K562 (cell line): ENCODE results near the gene C1orf198. TPM values are rescaled to one million over a fixed set of nuclear protein-coding genes. Genes with fewer than 3 reads are reported as not detected.

ENCODE experiments used
- MYNN ChIP-seq, 2 experiments: sonication (generic); formaldehyde crosslinking in 1 of 2; IDR thresholded peaks; 2 replicates each; pipeline versions ENCODE4 v1.5.0 to v1.6.1; 2016 to 2020; ENCODE audit warnings: antibody characterized with exemption in 1 of 2, missing genetic modification reagents in 1 of 2
- SMARCA5 ChIP-seq: fragments of 450-650 bp; IDR thresholded peaks from 2 replicates; pipeline ENCODE4 v1.6.1; 2016
- ZNF551 ChIP-seq: fragments of 250-450 bp; sonication (Bioruptor Pico); IDR thresholded peaks from 2 replicates; pipeline ENCODE4 v1.5.0; 2021; ENCODE audit warnings: mild to moderate bottlenecking, moderate library complexity
- polyA plus RNA-seq, 8 experiments: library from polyadenylated mRNA; depleted of rRNA in 4 of 8; stranded (reverse) in 5 of 8; unstranded in 3 of 8; fragments of >200 nt; fragmentation: Nextera tagmentation in 2 of 8; fragmentation: Illumina TruSeq in 1 of 8; extraction: Ambion mirVana in 2 of 8; extraction: Trizol in 1 of 8; gene quantifications; 2 replicates each; pipeline versions ENCODE4 v1.2.1 to v1.2.3, GENCODE V29; 2011 to 2014; ENCODE audit warnings: inconsistent platforms in 1 of 8, missing spikeins in 1 of 8
- total RNA-seq, 7 experiments: library from RNA; depleted of rRNA in 6 of 7; stranded (reverse); fragments of >200 nt in 6 of 7; fragmentation: Illumina TruSeq in 2 of 7; extraction: Trizol in 2 of 7; gene quantifications; 2 replicates each; pipeline versions ENCODE4 v1.2.1 to v1.2.3, GENCODE V29; 2011 to 2021; ENCODE audit warnings: low replicate concordance in 1 of 7
- TF ChIP-seq, protein P1 (sequence below): fragments of 250-450 bp; sonication (Bioruptor Pico); IDR thresholded peaks from 2 replicates; pipeline ENCODE4 v1.4.0; 2020; ENCODE audit warnings: mild to moderate bottlenecking, moderate library complexity, borderline replicate concordance
- TF ChIP-seq, protein P2 (sequence below): fragments of 450-650 bp; IDR thresholded peaks from 2 replicates; pipeline ENCODE4 v1.7.1; 2018; ENCODE audit warnings: mild to moderate bottlenecking, low read depth; ENCODE audit not compliant: partially characterized antibody

Gene C1orf198
- total and polyA plus RNA-seq, 9 of the 15 experiments (the other 6 are each of a cell fraction or from before 2014, with no cell fraction given) = 2.0 to 15.1 (median 10.4) TPM

DNA sequence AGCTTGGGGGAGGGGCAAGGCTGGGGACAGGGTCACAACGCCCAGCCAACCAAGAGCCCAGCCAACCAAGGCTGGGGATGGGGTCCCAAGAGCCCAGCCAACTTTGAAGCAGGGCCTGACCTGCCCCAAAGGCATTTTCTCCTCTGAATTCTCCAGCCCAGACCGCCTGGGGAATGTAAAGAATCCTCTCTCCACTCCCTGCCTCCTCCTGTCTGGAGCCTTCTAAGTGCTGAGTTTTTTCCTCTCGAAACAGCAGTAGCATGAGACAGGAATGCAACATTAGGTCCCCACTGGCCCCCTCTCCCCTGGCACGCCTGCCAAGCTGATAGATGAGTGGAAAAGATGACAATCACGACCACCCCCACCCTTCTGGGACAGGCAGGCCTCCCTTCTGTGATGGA is 17.0 kb downstream of the C1orf198 start (continued):
- TF ChIP-seq, protein P1, sequence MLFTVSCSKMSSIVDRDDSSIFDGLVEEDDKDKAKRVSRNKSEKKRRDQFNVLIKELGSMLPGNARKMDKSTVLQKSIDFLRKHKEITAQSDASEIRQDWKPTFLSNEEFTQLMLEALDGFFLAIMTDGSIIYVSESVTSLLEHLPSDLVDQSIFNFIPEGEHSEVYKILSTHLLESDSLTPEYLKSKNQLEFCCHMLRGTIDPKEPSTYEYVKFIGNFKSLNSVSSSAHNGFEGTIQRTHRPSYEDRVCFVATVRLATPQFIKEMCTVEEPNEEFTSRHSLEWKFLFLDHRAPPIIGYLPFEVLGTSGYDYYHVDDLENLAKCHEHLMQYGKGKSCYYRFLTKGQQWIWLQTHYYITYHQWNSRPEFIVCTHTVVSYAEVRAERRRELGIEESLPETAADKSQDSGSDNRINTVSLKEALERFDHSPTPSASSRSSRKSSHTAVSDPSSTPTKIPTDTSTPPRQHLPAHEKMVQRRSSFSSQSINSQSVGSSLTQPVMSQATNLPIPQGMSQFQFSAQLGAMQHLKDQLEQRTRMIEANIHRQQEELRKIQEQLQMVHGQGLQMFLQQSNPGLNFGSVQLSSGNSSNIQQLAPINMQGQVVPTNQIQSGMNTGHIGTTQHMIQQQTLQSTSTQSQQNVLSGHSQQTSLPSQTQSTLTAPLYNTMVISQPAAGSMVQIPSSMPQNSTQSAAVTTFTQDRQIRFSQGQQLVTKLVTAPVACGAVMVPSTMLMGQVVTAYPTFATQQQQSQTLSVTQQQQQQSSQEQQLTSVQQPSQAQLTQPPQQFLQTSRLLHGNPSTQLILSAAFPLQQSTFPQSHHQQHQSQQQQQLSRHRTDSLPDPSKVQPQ = no peak
- no peak for TF ChIP-seq MYNN (IDR thresholded peaks at IDR 0.05)
- no peak for TF ChIP-seq MYNN (CRISPR knock-in tag; IDR thresholded peaks at IDR 0.05)
- no peak for TF ChIP-seq SMARCA5
- TF ChIP-seq, protein P2, sequence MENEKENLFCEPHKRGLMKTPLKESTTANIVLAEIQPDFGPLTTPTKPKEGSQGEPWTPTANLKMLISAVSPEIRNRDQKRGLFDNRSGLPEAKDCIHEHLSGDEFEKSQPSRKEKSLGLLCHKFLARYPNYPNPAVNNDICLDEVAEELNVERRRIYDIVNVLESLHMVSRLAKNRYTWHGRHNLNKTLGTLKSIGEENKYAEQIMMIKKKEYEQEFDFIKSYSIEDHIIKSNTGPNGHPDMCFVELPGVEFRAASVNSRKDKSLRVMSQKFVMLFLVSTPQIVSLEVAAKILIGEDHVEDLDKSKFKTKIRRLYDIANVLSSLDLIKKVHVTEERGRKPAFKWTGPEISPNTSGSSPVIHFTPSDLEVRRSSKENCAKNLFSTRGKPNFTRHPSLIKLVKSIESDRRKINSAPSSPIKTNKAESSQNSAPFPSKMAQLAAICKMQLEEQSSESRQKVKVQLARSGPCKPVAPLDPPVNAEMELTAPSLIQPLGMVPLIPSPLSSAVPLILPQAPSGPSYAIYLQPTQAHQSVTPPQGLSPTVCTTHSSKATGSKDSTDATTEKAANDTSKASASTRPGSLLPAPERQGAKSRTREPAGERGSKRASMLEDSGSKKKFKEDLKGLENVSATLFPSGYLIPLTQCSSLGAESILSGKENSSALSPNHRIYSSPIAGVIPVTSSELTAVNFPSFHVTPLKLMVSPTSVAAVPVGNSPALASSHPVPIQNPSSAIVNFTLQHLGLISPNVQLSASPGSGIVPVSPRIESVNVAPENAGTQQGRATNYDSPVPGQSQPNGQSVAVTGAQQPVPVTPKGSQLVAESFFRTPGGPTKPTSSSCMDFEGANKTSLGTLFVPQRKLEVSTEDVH = no peak
- TF ChIP-seq ZNF551 (CRISPR knock-in tag) = no peak
